Fibroblast of villous mesenchyme (primary cell): ENCODE measurements around the gene RBM4B. TPM values are rescaled to one million over a fixed set of nuclear protein-coding genes. Genes with fewer than 3 reads are reported as not detected.

Source experiments
- DNase-seq: peaks from one replicate; pipeline ENCODE4 v3.0.0-alpha.2; 2010; ENCODE audit warnings: low read depth
- H3K4me3 ChIP-seq: 2 replicates; pipeline ENCODE4 v1.5.1; 2011; ENCODE audit warnings: low read depth, mild to moderate bottlenecking, low read length
- CTCF ChIP-seq: IDR thresholded peaks from 2 replicates; pipeline ENCODE4 v1.5.1; 2012; ENCODE audit warnings: low read depth, mild to moderate bottlenecking, low read length; ENCODE audit not compliant: insufficient read depth
- total RNA-seq: library from RNA; depleted of rRNA; stranded (reverse); fragments of >200 nt; gene quantifications from 2 replicates; pipeline ENCODE4 v1.2.3, GENCODE V29; 2012

RBM4B gene
- total RNA-seq, 1 donor, result 27.2 TPM

GRCh38 chr11:66700337-66700736 is 22.6 kb upstream of the RBM4B start:
- no peak for DNase-seq
- no peak overlapping the region for H3K4me3 ChIP-seq
- no peak for TF ChIP-seq CTCF

GRCh38 chr11:66698491-66698890 is 20.8 kb upstream of the RBM4B start:
- DNase-seq, result no peak
- no peak overlapping the region for H3K4me3 ChIP-seq
- no peak for TF ChIP-seq CTCF

GRCh38 chr11:66697988-66698387 is 20.3 kb upstream of the RBM4B start:
- H3K4me3 ChIP-seq, result no peak overlapping the region
- TF ChIP-seq CTCF, result no peak
- DNase-seq, result no peak

GRCh38 chr11:66696146-66696545 is 18.5 kb upstream of the RBM4B start:
- no peak overlapping the region for H3K4me3 ChIP-seq
- DNase-seq, result no peak
- no peak for TF ChIP-seq CTCF

GRCh38 chr11:66694732-66695207 is 17.1 kb upstream of the RBM4B start:
- TF ChIP-seq CTCF, result peak; percentile 98
- DNase-seq, result peak; percentile 98
- H3K4me3 ChIP-seq, result no peak overlapping the region

- no peak for TF ChIP-seq CTCF
- DNase-seq, result no peak
Observed at GRCh38 chr11:66694056-66694410, 16.3 kb upstream of the RBM4B start.

GRCh38 chr11:66693356-66694055 is 15.8 kb upstream of the RBM4B start:
- TF ChIP-seq CTCF, result no peak
- no peak for DNase-seq
- H3K4me3 ChIP-seq, result no peak overlapping the region

More at GRCh38 chr11:66694056-66694410, 16.3 kb upstream of the RBM4B start:
- no peak overlapping the region for H3K4me3 ChIP-seq
